GM19463 (cell line): ENCODE results near the gene FUT8.
"Not testable (repeated sequence)": the region's sequence is repeated elsewhere in the genome, so short reads cannot be mapped to it uniquely, and the experiment has no call there.

ENCODE experiments used
- ATAC-seq: cut with Tn5 transposase; IDR thresholded peaks from one replicate; pipeline ENCODE4 v1.9.1; 2021; ENCODE audit warnings: mild to moderate bottlenecking, moderate library complexity; ENCODE audit not compliant: unreplicated experiment

The FUT8 gene

GRCh38 chr14:65689070-65689469 lies 276.5 kb downstream of the FUT8 start:
- ATAC-seq, result no peak

GRCh38 chr14:65692566-65692965 lies 280.0 kb downstream of the FUT8 start:
- ATAC-seq, result not testable (repeated sequence)

- no peak for ATAC-seq
These were observed 284.3 kb downstream of the FUT8 start for GRCh38 chr14:65696801-65697200.

GRCh38 chr14:65703521-65703920 lies 291.0 kb downstream of the FUT8 start:
- no peak for ATAC-seq

- no peak for ATAC-seq
These were observed 291.5 kb downstream of the FUT8 start for GRCh38 chr14:65703996-65704395.

DNA sequence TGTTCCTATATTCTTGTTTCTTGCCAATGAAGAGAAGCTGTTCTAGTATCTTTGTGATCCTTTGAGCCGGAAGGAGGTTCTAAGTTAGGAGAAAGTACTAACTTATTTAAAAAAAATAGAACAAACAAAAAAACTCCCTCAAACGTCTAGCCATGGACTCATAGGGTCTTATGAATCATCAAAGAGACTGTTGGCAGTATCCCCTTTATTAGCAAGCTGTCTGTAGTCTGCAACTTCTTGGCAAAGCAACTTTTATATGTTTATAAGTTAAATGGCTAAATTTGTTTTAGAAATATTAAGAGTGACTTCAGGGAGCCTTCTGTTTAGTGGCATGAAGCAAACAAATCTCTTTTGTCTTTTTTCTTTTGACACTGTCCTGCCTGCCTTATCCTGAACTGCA lies 291.9 kb downstream of the FUT8 start:
- ATAC-seq, result no peak

- ATAC-seq, result no peak
These were observed 292.3 kb downstream of the FUT8 start for GRCh38 chr14:65704850-65705249.

DNA sequence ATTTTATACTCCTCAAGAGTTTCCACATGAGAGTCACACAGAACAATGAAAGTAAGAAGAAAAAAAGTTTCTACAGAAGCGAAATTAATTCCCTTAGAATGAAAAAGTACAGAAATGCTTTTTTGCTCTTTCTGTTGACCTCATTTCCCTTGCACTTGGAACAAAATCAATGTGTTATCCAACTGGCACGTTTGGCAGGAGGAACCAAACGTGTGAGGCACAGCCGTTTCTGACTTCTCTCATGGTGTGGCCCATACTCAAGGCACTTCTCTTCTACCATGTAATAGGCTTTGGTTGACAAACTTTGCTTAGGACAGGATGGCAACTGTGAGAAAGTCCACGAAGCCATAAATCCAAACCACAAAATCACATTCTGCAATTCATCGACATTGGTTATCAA lies 297.0 kb downstream of the FUT8 start:
- no peak for ATAC-seq

DNA sequence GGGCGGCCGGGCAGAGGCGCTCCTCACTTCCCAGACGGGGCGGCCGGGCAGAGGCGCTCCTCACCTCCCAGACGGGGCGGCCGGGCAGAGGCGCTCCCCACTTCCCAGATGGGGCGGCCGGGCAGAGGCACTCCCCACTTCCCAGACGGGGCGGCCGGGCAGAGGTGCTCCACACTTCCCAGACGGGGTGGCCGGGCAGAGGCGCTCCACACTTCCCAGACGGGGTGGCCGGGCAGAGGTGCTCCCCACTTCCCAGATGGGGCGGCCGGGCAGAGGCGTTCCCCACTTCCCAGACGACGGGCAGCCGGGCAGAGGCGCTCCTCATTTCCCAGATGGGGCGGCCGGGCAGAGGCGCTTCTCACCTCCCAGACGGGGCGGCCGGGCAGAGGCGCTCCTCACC lies 304.3 kb downstream of the FUT8 start:
- ATAC-seq, result not testable (repeated sequence)

DNA sequence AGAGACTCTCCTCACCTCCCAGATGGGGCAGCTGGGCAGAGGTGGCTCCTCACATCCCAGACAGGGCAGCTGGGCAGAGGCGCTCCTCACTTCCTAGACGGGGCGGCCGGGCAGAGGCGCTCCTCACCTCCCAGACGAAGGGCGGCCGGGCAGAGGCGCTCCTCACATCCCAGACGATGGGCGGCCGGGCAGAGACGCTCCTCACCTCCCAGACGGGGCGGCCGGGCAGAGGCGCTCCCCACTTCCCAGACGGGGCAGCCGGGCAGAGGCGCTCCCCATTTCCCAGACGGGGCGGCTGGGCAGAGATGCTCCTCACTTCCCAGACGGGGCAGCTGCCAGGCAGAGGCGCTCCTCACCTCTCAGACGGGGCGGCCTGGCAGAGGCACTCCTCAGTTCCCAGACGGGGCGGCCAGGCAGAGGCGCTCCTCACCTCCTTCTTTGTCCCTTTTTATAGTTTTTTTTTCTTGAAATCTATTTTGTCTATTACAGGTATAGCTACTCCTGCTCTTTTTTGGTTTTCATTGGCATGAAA lies 304.9 kb downstream of the FUT8 start:
- ATAC-seq, result not testable (repeated sequence)

GRCh38 chr14:65718629-65719028 lies 306.1 kb downstream of the FUT8 start:
- no peak for ATAC-seq

DNA sequence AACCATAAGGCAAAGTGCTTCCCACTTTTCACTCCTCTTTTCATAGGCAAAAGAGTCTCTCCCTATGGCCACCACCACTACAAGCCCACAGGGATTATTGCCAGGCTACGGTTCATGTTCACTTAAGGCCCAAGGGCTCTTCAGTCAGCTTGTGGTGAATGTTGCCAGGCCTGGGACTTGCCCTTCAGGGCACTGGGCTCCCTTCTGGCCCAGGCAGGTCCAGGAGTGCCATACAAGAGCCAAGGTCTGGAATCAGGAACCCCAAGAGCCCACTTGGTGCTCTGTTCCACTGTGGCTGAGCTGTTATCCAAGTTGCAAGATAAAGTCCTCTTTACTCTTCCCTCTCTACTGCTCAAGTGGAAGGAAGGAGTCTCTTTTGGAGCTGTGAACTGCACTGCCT lies 307.6 kb downstream of the FUT8 start:
- no peak for ATAC-seq

GRCh38 chr14:65720743-65721142 lies 308.2 kb downstream of the FUT8 start:
- no peak for ATAC-seq

GRCh38 chr14:65723348-65723747 lies 310.8 kb downstream of the FUT8 start:
- no peak for ATAC-seq

GRCh38 chr14:65728604-65729003 lies 316.1 kb downstream of the FUT8 start:
- ATAC-seq, result no peak

DNA sequence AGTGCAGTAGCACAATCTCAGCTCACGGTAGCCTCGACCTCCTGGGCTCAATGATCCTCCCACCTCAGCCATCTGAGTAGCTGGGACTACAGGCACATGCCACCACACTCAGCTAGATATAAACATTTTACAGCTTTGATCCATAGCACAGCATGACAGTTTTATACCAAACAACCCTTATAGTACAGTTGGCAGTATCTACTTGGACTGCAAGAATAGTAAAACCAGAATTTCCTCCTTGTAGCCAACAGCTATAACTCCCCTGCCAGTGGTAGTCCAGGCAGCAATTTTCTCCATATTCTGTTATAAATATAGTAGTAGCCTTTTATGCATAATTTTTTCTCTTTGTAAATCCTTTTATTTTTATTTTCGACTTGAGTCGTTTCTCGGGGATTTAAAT lies 317.0 kb downstream of the FUT8 start:
- ATAC-seq, result no peak

DNA sequence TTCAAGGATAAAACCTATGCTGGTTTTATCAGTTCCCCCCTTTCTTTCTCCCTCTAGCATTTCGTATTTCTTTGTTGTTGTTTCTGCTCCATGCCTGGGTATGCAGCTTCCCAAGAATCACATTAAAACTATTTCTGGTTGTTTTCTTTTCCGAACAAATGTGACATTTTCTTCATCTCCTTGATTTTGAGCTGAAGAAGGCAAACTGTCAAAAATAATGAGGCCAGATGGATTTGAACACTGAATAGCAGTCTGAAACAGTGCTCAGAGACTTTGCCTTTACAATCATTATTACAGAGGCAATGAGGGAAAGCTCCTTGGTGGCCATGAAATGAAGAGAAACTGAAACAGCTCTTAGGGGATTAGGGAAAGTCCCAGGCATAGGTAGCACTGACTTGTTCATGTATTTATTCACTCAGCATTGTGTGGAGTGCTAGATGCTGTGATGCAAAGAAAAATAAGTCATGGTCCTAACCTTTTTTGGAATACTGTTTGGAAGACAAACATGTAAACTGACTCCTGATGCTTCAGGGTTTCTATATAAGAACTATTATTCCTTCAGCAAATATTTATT lies 319.5 kb downstream of the FUT8 start:
- ATAC-seq, result peak; percentile 100

DNA sequence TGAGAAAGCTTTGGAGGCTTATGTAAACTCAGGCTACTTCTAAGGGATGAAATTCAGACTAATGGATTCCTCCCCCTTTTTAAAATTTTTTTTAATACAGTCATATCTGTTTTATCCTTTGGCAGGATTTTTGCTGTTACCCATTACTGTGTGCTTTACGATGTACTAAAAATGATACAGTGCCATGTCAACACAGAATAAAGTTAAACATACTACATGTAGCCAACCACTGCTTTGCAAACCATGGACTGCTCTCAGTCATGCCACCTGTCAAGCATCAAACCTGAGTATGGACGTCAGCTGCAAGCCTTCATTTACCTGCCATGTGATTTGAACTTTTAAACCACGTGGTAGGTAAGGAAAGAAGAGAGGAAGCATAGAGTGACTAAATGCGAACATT lies 325.8 kb downstream of the FUT8 start:
- no peak for ATAC-seq

DNA sequence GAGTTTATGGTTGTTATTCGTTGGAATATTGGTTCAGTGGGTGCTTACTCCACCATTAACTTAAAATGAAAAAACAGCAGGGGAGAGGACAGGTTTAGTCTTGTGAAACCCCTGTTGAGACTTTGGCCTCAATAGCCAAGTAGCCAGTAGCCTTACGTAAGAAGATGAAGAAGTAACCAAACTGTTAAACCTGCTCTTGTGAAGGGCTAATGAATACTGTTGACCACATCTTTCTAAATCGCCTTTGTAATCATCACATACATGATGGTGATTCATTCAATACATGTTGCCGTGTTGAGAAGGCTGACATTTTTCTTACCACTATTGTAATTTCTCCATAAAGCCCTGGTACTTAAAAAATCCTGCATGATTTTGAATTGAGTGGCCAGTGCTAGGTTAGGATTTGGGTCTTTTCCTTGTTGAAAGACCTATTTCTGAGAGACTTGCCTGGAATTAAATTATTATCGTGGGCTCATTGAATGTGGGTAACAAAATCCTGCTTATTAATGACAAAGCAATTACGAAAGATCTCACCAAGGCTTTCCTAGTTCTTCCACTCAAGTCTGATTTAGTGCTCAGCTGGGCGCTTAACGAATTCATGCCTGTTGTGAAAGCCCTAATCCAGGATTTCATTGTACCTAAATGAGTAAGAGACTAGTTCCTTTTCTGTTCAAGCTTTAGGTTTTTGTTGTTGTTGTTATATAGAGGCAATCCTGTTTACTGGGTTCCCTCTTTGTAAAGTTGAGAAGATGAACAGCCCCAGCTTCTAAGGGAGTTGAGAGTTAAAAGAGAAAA lies 333.1 kb downstream of the FUT8 start:
- no peak for ATAC-seq

- no peak for ATAC-seq
These were observed 336.3 kb downstream of the FUT8 start for GRCh38 chr14:65748796-65749195.

DNA sequence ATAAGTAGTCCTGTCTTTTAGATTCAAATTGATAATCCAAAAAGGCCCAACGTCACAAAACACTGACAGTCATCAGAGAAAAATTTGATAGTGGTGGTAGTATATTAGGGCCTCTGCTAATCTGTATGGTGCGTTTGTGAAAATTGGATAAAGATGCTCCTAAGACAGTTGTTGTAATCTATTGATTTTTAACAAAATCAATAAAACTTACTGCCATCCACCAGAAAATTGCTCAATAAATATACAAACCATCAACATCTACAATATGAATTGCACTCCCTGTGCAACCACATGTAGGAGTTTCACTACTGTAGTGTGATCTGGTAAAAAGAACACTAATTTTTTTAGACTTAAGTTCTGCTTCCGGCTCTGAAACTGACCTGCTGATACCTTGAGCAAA lies 336.8 kb downstream of the FUT8 start:
- no peak for ATAC-seq

- ATAC-seq, result no peak
These were observed 338.4 kb downstream of the FUT8 start for GRCh38 chr14:65750906-65751305.
